Stimulated activated CD4-positive, alpha-beta T cell treated with anti-CD3 and anti-CD28 coated beads, Interleukin-2, amount 100 ng/mL, for 48 hours (primary cell): ENCODE results near the gene MARCHF6.
"Not testable (repeated sequence)": the region's sequence is repeated elsewhere in the genome, so short reads cannot be mapped to it uniquely, and the experiment has no call there.

Experiments used
- DNase-seq, 2 donors: peaks; one replicate each; pipeline ENCODE4 v3.0.0-alpha.2; 2020

MARCHF6 gene

DNA sequence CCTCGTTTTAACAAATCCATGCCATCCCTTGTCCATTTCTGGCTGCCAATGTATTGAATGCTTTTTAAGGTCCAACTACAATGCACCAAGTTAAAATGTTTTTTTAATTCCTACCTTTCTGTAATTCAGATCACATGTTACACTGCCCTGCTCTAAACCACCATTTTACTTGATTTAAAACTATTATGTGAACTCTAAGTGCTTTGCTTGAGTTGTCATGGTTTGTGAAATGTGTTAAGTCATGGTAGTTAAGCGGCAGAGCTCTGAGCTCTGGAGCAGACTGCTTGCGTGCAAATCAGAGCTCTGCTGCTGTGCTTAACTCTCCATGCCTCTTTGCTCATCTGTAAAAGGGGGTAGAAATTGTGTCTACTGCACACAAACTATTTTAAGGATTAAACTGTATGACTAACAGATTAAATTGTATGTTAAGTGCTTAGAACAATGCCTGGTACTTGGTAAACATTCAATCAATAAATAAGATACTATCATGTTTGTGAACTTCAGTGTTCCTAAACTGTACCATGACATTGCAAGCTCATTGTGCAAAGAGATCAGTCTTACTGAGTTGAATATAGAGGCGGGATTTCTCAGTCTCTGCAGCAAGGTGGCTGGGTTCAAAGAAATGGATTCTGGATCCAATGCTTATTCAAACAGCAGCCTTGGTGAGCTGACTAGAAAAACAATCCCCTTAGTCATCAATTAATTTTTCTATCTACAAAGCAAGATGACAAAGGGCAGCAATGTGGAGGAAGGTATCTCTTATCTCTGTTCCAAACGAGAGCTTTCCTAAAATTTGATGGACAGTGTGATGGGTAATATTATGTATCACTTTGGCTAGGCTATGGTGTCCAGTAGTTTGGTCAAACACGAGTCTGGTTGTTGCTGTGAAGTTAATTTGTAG is 29.7 kb upstream of the MARCHF6 start:
- DNase-seq = no peak

DNA sequence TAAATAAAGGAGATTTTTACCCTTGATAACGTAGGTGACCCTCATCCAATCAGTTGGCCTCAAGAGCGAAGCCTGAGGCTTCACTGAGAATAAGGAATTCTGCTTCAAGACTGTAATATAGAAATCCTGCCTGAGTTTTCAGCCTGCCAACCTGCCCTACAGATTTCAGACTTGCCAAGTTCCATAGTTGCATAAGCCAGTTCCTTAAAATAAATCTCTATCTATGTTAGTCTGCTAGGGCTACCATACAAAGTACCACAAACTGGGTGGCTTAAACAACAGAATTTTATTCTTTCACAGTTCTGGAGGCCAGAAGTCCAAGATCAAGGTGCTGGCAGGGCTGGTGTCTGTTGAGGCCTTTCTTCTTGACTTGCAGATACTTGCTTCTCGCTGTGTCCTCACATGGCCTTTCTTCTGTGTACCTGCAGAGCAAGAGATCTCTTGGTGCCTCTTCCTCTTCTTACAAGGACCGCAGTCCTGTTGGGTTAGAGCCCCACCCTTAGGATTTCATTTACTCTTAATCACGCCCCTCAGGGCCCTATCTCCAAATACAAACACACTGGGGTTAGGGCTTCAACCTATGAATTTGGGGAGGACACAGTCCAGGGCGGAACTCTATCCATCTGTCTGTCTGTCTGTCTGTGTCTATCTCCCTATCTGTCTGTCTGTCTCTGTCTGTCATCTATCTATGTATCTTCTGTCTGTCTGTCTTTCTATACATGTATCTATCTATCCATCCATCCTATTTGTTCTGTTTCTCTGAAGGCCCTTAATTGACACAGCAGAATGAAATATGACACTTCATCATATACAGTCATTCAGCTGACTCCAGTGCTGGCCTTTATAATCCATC is 28.8 kb upstream of the MARCHF6 start:
- DNase-seq = no peak

DNA sequence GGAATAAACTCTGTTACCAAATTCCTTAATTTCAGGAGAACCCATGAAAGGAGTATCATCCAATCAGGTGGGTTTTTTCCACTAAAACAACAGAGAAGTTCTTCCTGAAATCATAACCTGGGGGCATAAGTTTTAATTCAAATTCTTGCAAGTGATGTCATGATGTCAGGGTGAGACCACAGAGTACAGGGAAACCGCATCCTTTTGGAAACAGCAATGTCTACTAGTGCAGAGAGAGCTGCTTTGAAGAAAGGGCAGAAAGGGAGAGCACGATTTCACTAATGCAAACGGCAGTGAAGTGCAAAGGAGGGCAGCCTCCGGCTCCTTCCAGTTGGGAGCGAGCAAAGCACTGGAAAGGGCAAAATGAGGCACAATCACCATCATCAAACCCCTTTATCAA is 25.2 kb upstream of the MARCHF6 start:
- DNase-seq = no peak

DNA sequence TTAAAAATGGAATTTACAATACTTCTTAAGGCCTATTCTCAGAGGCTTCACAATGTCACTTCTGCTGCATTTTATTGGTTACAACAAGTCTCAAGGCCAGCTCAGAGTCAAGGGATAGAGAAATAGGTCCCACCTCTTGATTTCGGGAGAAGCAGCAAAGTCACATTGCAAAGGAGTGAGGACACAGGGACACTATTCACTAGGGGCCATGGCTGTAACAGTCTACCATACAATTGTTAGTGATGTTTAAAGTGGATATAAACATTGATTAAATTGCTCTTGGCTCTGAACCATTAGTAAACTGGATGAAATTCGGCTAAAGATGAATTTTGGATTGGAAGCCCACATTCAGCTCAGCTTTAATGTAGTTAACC is 24.1 kb upstream of the MARCHF6 start:
- DNase-seq = no peak

DNA sequence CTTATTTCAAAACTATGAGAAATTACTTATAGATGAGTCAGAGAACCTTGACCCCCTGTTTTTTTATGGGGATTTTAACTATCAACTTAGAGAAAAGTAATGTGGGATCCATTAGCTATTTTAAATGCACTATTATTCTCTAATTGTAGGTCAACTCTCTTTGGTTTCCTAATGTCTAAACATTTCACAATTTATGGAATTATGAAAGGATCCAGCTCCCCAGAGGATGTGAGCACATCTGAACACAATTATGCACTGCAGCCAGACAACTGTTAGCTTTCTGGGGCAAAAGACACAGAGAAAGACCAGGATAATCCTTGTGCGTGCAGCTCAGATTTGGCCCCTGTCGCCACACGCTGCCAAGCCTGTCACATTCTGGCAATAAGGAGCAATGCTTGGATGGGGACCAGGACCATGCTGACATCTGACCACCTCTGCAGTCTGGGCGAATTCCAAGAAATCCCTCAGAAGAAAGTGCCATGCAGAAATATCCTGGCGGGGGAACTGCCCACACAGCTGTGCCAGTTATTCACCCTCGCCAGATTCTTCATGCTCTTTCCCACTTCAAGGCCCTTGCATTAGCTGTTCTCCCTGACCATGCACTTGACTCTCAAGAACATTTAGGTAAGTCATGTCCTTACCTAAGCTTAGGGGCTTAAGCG is 23.5 kb upstream of the MARCHF6 start:
- no peak for DNase-seq

DNA sequence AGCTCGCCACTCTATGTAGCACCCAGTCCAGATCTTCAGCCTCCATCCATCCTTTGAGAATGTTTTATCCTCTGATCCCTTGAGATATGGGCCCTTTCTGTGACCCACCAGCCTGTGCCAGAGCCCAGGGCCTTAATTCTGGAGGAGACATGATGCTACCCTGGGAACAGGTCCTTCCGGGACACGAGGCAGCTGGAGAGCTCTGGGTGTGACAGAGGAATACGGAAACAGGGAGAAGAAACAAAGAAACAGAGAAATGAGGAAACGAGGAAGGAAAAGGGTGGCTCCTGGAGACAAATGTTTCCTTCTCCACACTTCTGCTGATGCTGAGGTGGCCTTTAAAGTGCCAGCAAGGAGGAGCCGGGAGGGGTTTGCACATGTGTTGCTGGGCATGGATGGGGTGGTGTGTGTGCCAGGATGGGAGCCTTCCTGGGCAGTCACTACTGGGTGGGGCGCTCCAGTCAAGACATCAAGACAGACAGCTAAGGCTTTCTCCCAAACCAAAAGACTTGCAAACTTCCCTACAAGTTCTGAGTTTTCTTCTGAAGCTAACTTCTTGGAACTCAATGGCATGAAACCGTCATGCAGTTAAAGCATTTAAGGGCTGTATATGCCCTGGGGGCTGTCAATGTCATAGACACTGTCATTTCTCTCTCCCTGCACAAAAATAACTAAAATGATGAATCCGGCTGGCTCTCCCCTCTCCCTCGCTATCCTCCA is 22.8 kb upstream of the MARCHF6 start:
- no peak for DNase-seq

DNA sequence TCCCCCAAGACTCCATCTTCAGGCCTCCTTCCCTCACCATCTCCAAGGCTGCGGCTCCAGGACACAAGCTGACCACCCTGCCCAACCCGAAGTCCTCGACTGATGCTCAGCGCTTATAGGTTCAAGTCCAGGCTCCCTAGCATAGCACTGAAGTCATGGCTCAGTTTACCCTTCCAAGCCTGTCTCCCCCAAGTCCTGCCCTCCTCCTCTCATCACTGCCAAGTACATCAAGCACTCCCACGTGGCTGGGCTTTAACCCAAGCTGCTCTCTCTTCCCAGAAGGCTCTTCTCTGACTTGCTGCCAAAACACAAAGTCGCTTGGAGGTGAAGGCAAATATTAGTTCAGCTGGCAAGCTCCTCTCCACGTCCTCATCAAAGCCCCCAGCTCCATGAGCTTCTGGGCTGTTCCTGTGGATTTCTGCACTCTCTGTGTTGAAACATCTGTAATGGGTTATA is 22.1 kb upstream of the MARCHF6 start:
- no peak for DNase-seq

DNA sequence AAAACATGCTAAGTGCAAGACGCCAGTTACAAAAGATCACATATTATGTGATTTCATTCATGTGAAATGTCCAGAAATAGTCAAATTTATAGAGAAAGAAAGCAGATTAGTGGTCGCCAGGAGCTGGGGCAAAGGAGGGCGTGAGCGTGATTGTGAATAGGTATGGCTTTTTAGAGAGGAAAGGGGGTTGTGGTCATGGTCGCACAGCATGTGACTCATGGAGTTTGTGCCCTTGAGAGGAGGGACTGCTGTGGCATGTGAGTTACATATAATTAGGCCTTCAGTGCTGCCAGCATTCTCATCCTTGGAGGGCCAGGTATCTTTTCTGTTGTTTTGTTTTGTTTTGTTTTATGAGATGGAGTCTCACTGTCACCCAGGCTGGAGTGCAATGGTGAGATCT is 21.2 kb upstream of the MARCHF6 start:
- DNase-seq = no peak

DNA sequence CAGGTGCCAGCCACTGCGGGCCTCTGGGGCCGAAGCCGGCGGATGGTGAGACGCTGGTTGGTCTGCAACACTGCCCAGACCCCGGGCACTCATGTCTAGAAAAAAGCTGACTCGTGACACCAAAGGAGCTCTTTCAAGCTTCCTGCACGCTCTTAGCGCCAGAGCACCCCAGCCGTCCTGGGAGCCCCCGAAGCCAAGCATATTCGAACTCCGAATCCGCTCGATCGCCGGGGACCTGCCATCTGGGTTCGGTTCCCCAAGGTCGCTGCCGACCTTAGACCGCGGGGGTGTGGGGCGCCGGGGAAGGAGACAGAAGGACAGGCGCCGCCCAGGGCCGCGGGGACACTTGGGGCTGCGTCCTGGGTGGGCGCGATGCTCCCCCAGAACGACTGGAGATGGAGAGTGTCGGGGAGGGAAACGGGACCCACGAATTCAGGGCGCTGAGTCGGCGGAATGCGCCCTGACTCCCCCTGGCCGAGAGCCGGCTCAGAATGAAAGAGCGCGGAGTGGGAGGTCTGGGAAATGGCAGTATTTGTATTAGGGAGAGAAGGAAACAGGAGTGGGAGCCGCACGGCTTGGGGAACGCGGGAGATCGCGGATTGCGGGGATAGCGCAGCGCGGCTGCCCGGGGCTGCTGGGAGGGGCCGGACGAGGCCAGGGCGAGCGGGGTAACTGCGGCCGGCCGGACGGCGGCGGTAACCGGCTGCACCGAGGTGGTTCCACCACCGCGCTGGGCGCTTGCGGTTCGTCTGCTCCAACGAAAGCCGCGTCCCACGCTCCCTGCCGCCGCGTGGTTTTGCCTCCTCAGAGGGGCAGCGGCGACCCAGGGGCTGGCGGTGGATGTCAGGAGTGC is 20.1 kb upstream of the MARCHF6 start:
- DNase-seq = no peak

DNA sequence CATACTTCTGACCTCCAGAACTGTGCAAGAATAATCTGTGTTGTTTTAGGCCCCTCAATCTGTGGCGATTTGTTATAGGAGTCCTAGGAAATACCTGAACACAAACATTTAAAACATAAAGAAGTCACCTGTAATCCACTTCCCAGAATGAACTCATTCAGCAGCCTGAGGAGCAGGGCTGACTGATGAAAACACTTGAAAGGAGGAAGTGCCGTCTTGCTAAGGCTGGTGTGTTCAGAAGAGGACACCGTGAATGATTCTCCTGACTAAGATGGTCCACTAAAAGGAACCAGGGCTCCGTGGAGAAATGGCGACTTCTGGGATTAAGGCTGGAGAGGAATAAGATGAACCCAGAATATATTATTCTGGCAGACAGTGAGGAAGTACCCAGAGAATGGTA is 18.7 kb upstream of the MARCHF6 start:
- DNase-seq = no peak

DNA sequence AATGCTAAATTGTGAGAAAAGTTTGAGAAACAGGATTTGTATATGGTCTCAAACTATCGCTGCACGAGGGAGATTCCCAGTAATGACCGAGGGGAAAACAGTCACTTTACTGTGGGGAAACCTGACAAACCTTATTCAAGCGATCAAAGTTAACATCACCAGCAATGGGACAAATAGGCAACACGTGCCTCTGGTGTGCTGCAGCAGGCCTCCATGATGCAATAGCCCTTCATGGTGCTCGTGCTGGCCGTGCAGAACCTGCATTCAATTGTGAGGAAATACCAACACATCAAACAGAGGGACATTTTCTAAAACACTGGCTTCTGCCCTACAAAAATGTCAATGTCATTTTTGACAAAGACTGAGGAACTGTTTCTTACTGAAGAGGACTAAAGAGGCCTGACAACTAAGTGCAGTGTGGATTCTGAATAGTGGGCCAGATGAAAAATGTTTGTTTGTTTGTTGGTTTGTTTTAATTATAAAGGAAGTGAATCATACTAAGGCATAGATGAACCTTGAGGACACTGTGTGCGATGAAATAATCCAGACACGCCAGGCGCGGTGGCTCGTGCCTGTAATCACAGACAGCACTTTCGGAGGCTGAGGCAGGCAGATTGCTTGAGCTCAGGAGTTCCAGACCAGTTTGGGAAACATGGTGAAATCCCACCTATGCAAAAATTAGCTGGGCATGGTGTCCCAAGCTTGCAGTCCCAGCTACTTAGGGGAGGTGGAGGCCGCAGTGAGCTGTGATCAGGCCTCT is 17.6 kb upstream of the MARCHF6 start:
- no peak for DNase-seq

DNA sequence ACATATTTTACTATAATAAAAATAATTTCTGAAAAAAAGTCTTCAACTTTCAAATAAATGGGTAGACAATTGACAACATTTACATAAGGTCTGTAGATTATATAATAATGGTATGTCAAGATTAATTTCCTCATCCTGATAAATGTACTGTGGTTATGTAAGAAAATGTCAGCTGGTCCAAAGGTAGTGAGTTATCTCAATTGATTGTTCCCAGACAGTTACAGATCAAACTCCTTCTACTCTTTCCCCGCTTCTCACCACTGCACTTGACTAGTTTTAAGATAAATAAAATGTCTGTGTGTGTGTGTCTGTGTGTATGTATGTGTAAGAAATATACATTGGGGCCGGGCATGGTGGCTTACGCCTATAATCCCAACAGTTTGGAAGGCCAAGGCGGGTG is 16.4 kb upstream of the MARCHF6 start:
- no peak for DNase-seq

DNA sequence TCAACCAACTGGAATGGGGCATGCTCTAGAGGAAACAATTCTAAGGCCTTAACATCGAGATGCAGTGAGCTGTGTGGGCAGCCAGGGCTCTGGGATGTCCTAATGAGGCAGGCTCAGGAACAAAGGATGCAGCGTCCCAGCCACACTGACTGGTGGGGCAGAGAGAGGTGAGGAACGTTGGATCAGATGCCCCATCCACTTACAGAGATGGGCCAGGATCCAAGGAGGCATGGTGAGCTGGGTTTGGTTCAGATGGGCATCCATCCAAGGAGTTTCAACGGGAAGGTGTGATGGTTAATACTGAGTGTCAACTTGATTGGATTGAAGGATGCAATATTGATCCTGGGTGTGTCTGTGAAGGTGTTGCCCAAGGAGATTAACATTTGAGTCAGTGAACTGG is 15.5 kb upstream of the MARCHF6 start:
- DNase-seq = no peak

DNA sequence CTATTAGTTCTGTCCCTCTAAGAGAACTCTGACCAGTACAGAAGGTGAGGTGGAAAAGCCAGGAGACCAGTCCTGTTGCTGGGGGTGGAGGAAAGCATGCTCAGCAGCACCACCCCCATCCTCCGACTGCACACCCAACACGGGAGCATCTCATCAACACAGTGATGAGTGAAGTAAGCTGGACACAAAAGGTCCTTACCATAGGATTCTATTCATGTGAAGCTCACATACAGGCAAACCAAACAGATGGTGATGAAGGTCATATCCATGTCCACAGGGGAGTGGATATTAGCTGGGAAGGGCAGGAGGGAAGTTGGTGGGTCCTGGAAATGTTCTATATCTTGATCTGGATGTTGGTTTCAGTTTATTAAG is 14.8 kb upstream of the MARCHF6 start:
- DNase-seq = no peak

DNA sequence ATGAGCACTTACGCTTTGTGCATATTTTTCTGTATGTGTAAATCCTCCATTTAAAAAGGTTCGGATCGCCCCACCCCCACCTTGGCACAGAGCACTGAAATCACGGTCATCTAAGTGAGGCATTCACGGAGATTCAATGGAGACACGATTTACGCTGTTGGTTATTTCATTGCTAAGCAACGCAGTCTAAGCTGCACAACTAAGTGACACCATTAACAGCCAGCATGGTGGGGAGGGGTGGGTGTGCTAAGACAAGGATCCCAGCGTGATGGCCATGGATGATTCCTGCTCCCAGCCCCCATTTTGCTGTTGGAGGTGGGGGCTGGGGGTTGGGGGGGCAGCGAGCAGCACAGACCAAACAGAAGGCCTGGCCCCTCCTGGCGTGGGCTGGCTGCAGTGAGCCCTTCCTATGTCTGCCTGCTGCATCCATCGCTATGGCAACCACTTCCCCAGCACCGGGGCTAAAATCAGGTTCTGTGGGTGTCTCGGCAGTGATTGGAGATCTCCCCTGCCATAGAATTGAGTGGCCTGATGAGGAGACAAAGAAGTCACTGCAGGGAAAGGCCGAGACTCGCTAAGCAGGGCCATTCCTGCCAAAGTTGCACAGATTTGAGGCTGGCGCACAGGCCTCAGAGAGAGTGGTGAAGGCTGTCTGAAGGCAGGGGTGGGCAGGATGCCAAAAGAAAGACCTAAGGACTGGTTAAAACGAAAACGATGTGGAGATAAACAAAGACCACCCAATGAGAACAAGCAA is 14.3 kb upstream of the MARCHF6 start:
- DNase-seq = no peak

DNA sequence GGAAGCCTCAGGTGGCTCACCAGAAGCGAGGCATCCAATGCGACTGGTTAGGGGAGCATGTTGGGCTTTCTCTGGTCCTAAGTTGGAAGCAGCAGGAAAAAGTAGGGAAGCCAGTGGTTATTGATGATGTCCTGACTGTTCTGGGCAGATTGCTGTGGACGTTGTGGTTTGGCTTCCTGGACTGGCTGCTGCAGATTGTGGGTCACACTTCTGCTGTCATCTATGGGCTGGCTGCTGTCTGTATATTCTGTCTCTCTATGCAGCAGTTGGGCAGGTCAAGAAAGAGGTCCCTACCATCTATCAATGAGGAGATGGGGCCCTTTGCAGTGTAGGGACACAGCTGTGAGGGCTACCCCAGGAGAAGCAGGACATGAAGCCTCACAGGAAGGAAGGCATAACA is 13.5 kb upstream of the MARCHF6 start:
- no peak for DNase-seq

DNA sequence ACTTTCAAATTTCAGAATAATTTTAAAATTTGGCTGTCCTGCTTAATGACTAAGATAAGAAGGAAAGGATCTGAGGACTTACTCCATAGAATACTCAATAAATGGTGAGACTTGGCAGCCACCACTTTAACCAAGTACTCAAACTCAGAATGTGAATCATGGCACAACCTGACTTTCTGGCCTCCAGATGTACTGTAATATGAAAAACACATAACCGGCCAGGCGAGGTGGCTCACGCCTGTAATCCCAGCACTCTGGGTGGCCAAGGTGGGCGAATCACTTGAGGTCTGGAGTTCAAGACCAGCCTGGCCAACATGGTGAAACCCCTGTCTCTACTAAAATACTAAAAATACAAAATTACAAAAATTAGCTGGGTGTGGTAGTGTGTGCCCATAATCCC is 10.0 kb upstream of the MARCHF6 start:
- no peak for DNase-seq

DNA sequence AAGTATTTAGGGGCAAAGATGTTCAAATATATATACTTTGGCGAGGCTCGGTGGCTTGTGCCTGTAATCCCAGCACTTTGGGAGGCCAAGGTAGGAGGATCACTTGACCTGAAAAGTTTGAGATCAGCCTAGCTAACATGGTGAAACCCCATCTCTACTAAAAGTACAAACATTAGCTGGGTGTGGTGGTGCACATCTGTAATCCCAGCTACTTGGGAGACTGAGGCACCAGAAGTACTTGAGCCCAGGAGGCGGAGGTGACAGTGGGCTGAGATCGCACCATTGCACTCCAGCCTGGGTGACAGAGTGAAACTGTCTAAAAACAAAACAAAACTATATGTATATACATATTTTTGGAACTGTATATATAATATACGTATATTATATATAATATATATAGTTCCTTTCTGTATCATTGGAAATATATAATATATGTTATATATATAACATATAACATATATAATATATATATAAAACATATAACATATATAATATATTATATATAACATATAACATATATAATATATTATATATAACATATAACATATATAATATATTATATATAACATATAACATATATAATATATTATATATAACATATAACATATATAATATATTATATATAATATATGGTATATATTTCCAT is 8.9 kb upstream of the MARCHF6 start:
- not testable (repeated sequence) for DNase-seq

DNA sequence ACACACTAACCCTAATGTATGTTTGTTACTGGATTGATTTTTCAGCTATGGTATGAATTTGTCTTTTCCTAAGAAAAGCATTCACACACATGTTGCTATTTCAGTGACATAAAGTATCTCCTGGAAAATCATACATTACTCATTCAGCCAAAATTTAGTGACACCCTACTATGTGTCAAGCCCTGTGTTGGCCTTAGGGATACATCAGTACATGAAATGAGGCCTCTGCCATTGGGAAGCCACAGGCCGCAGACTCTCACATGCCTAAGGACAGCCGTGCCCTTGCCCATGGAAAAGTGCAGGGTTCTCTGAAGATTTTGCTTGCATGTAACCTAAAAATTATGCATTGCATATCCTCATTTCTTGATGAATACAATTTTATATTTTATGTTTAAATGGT is 5.2 kb upstream of the MARCHF6 start:
- DNase-seq = no peak
